GM13976 (cell line): ENCODE data around the gene ATP1B4.

Source experiments
- DNase-seq: peaks from one replicate; pipeline ENCODE4 v3.0.0; 2012; ENCODE audit warnings: low spot score
- CTCF ChIP-seq: IDR thresholded peaks from 2 replicates; pipeline ENCODE4 v1.5.1; 2012; ENCODE audit warnings: borderline replicate concordance, mild to moderate bottlenecking; ENCODE audit not compliant: insufficient read depth; ENCODE audit errors: extremely low read depth, missing control alignments, control extremely low read depth
- in situ Hi-C: fragments of 300-500 bp; cut with MboI; formaldehyde crosslinking; loops from one replicate; pipeline ENCODE4 v1.12.0; 2022; ENCODE audit warnings: low sequenced_read_pairs, mixed read lengths, inconsistent platforms; ENCODE audit not compliant: unreplicated experiment

ATP1B4 gene

DNA sequence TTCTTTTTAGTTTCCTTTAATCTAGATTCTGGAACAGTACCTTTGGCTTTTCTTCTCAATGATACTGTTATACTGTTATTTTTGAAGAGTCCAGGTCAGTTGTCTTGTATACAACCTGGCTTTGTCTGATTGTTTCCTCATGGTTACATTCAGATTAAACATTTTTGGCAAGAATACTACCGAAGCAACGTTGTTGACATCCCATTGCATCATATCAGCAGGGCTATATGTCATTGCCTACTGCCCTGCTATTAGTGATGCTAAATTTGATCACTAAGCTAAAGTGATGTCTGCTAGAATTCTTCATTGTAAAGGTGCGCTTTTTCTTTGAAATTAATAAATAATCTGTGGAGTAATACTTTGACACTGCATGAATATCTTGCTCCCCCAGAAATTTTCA lies 5.8 kb upstream of the ATP1B4 start:
- DNase-seq, result no peak
- no peak for TF ChIP-seq CTCF
- in situ Hi-C loops, result no loop called here

DNA sequence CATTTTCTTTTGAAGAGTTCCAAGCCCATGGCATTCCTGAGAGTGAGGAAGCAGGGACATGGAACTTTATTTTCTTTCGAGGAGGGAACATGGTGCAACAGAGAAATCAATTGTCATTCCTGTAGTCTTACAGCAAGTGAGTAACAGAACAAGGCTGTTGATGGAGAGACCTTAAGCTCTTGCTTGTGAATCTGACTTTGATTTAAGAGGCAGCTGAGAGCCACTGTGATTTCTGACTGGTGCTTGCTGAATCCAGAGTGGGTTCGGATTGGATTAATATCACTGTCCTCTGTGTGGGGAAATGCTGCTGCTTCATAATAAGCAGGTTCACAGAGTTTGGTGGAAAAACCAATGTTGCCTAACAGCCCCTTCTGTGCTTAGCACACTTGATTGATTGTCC lies 4.7 kb upstream of the ATP1B4 start:
- in situ Hi-C loops, result no loop called here
- TF ChIP-seq CTCF, result no peak
- DNase-seq, result no peak

DNA sequence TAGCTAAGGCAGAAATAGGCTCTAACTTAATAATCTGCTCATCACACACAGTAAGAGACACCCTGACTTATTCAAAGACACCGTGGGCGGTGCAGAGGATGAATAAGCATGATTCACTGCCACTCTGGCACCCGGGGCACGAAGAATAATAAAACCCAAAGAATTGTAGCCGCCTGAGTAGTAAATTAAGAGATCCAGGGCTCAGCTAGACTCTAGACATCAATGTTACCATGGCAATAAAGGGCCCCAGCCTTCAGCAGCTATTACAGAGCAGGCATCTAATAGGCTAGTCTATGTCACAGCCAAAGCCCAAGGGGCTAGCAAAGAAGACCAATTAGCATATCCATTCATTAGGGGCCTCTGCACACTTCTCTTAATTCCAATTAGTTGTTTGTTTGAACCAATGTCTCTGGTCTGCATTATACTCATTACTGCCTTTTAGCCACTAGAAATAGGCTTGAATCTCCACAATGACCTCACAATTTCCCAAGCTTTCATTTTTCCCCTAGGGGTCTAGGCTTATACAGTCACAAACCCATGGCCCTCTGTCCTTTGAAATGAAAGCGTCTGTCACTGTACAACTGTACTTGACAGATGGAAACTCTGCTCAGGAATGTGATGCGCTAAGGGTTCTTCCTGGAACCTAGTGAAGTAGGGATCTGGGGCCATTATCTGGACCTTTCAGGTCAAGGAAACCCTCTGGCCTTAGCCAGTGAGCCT lies 3.0 kb upstream of the ATP1B4 start:
- no peak for TF ChIP-seq CTCF
- in situ Hi-C loops, result no loop called here
- no peak for DNase-seq

DNA sequence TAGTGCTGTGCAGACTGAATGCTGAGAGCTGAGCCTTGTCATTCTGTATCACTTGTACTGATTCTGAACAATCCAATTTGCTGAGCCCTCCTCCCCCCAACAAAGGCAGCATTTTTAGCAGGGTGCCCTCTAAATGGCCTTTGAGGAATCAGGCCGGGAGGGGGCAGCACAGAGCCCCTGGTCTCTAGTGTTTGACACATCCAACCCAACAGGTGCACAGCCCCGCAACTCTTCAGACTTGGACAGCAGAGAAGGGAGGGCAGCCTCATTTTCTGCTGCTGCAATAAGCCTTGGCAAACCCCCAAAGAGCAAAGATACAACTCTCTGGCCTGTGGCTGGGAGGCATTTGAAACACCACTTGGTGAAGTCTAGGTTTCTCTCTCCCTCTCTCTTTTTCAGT lies 3.4 kb downstream of the ATP1B4 start:
- DNase-seq, result peak; percentile 29
- peak; percentile 62 for TF ChIP-seq CTCF
- in situ Hi-C loops, result no loop called here

GRCh38 chrX:120365968-120366367 lies 4.1 kb downstream of the ATP1B4 start:
- TF ChIP-seq CTCF, result no peak
- DNase-seq, result no peak
- in situ Hi-C loops, result no loop called here

- in situ Hi-C loops, result no loop called here
- TF ChIP-seq CTCF, result no peak
Observed at GRCh38 chrX:120366794-120367193, 4.9 kb downstream of the ATP1B4 start.

More at GRCh38 chrX:120366794-120367193, 4.9 kb downstream of the ATP1B4 start:
- DNase-seq, result no peak
